Astrocyte (in vitro differentiated cells and primary cell): ENCODE measurements around the gene BANP.
"Not testable (repeated sequence)": the region's sequence is repeated elsewhere in the genome, so short reads cannot be mapped to it uniquely, and the experiment has no call there.

ENCODE experiments used
- CTCF ChIP-seq: IDR thresholded peaks from 2 replicates; pipeline ENCODE4 v1.5.1; 2011; ENCODE audit warnings: low read depth, mild to moderate bottlenecking, inconsistent platforms, low read length, moderate library complexity; ENCODE audit not compliant: insufficient read depth
- EZH2 ChIP-seq: IDR thresholded peaks from 2 replicates; pipeline ENCODE4 v1.6.1; 2012; ENCODE audit warnings: mild to moderate bottlenecking, low read length, inconsistent platforms; ENCODE audit not compliant: insufficient read depth

GRCh38 chr16:88098731-88099562 is 147.7 kb downstream of the BANP start:
- not testable (repeated sequence) for TF ChIP-seq CTCF, EZH2
